ENCODE data around the gene EBPL.
"Not testable (repeated sequence)": the region's sequence is repeated elsewhere in the genome, so short reads cannot be mapped to it uniquely, and the experiment has no call there.

Gene EBPL

GRCh38 chr13:49632156-49632555, 59.1 kb downstream of the EBPL start:
- no peak for DNase-seq

DNA sequence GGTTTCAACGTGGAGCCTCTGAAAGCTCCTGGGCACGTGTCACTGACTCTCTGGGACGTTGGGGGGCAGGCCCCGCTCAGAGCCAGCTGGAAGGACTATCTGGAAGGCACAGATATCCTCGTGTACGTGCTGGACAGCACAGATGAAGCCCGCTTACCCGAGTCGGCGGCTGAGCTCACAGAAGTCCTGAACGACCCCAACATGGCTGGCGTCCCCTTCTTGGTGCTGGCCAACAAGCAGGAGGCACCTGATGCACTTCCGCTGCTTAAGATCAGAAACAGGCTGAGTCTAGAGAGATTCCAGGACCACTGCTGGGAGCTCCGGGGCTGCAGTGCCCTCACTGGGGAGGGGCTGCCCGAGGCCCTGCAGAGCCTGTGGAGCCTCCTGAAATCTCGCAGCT, 60.7 kb downstream of the EBPL start:
- DNase-seq = no peak

DNA sequence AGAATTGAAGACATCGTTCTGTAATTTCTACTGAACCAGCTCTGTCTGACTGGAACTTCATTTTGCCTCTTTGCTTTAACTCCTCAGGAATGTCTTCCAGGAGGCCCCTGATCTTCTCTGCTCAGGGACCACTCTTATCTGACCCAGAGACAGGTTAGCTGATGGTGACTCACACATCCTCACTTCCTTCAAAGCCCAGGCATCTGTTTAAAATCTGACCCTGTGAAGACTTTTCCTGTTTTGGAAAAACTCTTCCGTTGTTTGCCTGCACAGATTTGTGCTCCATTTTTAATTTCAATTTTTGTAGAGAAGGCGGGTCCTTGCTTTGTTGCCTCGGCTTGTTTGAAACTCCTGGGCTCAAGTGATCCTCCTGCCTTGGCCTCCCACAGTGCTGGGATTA, 61.3 kb downstream of the EBPL start:
- DNase-seq = no peak

- DNase-seq = no peak
Measured at GRCh38 chr13:49629196-49629938, 61.9 kb downstream of the EBPL start.

DNA sequence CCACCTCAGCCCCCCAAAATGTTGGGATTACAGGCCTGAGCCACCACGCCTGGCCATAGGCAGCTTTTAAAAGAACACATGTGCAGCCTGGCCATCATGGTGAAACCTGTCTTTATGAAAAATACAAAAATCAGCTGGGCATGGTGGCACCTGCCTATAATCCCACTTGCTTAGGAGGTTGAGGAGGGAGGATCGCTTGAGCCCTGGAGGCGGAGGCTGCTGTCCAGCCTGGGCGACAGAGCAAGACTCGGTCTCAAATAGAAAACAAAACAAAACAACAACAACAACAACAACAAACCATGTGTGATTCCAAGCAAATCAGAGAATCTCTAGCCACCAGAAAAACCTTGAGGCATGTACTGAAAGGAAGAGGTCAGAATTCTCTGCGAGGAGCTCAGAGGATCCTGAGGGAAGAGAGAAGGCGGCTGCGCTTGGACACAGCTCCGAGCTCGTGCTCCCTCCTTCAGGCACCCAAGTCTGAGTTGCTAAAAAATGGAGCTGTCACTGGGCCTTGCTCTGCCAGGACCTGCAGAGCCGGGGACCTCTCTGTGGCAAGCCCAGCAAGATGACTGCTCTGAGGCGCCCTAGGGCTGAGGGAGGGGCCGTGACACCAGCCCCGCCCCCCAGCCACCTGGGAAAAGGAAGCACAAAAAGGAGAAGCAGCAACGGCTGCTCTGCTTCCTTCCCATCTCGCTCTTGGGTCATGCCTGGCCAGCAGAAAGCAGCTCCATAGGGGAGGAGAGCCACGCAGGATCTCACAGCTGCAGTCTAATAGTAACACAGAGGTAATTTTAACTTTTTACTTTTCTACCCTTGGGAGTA, 63.2 kb downstream of the EBPL start, which contains the start of gene ARL11:
ARL11 (plus strand) TSS at position 677 of the 822 bp plus-strand sequence. CDS start 1,941 bp downstream, outside the sequence.
- peak; percentile 79 for DNase-seq

- DNase-seq = no peak
Measured at GRCh38 chr13:49625392-49626079, 65.8 kb downstream of the EBPL start.

DNA sequence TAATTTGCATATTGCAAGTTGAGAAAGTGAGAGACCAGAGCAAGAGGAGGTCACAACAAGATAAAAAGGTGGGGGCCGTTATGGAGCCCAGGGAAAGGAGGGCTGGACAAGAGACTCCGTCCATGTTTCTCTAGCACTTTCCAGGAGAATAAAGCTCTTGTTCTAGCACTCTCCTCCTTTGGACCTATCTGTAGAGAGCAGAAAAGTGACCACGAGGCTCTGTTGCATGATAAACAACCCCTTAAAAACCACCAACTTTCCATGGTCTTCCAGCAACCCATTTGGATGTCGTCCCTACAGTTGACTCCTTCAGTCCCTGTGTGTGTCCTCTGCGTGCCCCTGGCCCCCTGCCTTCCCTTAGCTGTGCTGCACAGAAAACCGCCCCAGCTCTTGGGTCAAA, 67.1 kb downstream of the EBPL start:
- no peak for DNase-seq

GRCh38 chr13:49622174-49622946, 68.9 kb downstream of the EBPL start:
- DNase-seq = no peak

DNA sequence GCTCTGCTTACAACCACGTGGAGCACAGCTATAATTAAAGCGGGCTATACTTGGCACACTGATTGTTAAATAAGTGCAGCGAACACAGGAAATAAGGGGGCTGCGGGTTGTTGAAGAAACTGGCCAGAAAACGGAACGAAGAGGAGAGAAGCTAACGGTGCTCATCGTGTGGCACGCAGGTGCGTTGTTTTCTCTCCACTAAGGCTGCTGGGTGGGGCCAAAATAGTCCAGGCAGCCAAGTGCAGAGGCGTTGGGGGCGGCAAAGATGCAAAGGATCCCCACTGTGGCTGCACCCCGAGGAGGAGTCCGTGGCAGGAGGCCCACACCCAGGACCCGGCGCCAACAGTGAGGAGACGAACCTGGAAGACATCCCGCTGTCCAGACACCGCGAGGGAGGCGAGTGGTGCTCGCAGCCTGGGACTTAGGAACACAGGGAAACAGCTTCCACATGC, 71.1 kb downstream of the EBPL start:
- DNase-seq = peak; percentile 41

DNA sequence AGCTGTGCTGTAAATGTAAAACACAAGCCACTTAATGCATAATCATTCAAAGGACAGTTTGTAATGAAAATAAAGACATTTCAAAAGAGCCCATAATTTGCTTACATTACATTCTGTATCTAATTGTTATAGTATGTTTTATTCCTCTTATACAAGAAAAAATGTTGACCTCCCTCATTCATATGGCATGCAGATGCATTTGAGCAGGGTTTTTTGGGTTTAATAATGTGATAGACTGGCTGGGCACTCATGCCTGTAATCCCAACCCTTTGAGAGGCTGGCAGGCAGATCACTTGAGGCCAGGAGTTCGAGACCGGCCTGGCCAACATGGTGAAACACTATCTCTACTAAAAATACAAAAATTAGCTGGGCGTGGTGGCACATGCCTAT, 74.6 kb downstream of the EBPL start:
- DNase-seq = no peak

GRCh38 chr13:49615836-49616675, 75.2 kb downstream of the EBPL start:
- DNase-seq = no peak

GRCh38 chr13:49612042-49612441, 79.2 kb downstream of the EBPL start:
- not testable (repeated sequence) for DNase-seq
